NT2/D1 (cell line): ENCODE measurements around the gene ALDH1A1.

Experiments
- YY1 ChIP-seq: IDR thresholded peaks from 2 replicates; pipeline ENCODE4 v1.6.1; 2011; ENCODE audit not compliant: insufficient read length, insufficient read depth
- ZNF274 ChIP-seq: IDR thresholded peaks from 2 replicates; pipeline ENCODE4 v1.6.1; 2011; ENCODE audit warnings: mild to moderate bottlenecking, low read depth, low read length

- no peak for TF ChIP-seq ZNF274
- no peak for TF ChIP-seq YY1
These were observed 2.7 kb upstream of the ALDH1A1 start for GRCh38 chr9:72955571-72955970.
